Thyroid gland (tissue), 4 donors: Measurements from ENCODE around the gene NIPSNAP2.

ENCODE experiments used
- CTCF ChIP-seq, 6 experiments: fragments of 200-600 bp in 3 of 6; fragments of 450-650 bp in 3 of 6; sonication (generic) in 3 of 6; IDR thresholded peaks; one replicate each; pipeline ENCODE4 v1.5.1; 2016 to 2019; ENCODE audit warnings: antibody characterized with exemption in 6 of 6, mild to moderate bottlenecking in 2 of 6, inconsistent platforms in 1 of 6, moderate library complexity in 1 of 6
- POLR2A ChIP-seq, 2 donors: fragments of 450-650 bp; IDR thresholded peaks; one replicate each; pipeline ENCODE4 v1.6.1; 2017; ENCODE audit warnings: antibody characterized with exemption in 2 of 2, mild to moderate bottlenecking in 2 of 2, moderate library complexity in 1 of 2

- no peak for TF ChIP-seq CTCF (IDR thresholded peaks at IDR 0.05)
- TF ChIP-seq POLR2A (IDR thresholded peaks at IDR 0.05) = no peak
Measured at GRCh38 chr7:56007167-56007652, 42.8 kb downstream of the NIPSNAP2 start.
